ENCODE results near the gene SYNE2.

SYNE2 gene

DNA sequence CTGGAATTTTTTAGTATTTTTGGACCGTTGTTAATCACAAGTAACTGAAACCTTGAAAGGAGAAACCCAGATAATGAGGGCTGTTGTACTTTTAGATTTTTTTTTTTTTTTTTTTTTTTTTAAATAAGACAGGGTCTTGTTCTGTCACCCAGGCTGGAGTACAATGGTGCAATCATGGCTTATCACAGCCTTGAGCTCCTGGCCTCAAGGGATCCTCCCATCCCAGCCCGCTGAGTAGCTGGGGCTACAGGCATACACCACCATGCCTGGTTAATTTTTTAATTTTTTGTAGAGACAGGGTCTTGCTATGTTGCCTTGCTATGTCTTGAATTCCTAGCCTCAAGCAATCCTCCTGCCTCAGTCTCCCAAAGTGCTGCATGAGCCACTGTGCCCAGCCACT, 211.6 kb downstream of the SYNE2 start:
- DNase-seq (ENCODE audit: low read depth in 2 of 3, low spot score in 2 of 3) = no peak

GRCh38 chr14:64069634-64070359, 217.0 kb downstream of the SYNE2 start:
- DNase-seq (ENCODE audit: low read depth in 2 of 3, low spot score in 2 of 3) = no peak

DNA sequence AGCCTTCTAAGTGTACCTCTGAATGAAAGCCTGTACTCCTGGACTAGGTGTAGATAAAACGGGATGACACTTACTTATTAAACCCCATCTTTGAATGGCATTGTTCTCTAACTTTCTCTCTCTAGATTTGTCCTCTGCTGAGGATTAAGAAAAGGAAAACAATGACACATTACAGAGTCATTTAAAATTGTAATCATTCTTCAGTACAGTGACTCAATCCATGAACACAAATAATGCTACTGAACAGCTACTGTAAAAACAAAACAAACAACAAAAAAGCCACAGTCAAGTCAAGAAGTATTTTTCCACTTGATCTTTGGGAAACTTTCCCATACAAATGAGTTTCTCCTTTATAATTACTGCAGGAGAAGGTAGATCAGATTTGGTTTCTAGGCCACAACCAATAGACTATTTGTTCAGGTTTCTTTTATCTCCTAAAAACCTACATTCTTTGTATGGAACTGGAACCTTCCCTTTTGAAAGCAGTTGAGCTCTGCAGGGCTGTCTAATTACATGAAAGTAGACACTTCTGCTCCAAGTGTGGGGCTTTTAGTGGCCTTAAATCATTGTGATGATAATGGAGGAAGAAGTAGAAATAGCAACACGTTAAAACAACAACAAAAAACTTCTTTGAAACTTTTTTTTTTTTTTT, 222.3 kb downstream of the SYNE2 start:
- DNase-seq (ENCODE audit: low read depth in 2 of 3, low spot score in 2 of 3) = no peak

- DNase-seq (ENCODE audit: low read depth in 2 of 3, low spot score in 2 of 3) = no peak
Observed at GRCh38 chr14:64075613-64076005, 222.8 kb downstream of the SYNE2 start.

DNA sequence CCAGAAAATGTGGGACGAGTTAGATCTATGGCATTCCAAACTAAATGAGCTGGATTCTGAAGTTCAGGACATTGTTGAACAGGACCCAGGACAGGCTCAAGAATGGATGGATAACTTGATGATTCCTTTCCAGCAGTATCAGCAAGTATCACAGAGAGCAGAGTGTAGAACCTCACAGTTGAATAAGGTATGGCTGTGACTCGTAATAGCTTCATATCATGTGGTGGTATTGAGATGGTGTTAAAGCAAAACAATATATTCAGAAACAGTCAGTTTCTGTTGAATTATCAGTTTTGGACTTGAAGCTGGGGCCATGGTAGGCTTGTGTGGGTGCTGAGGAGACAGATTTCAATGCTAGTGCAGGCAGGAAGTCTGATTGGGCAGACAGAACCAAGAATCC, 227.6 kb downstream of the SYNE2 start:
- DNase-seq (ENCODE audit: low read depth in 2 of 3, low spot score in 2 of 3) = no peak

DNA sequence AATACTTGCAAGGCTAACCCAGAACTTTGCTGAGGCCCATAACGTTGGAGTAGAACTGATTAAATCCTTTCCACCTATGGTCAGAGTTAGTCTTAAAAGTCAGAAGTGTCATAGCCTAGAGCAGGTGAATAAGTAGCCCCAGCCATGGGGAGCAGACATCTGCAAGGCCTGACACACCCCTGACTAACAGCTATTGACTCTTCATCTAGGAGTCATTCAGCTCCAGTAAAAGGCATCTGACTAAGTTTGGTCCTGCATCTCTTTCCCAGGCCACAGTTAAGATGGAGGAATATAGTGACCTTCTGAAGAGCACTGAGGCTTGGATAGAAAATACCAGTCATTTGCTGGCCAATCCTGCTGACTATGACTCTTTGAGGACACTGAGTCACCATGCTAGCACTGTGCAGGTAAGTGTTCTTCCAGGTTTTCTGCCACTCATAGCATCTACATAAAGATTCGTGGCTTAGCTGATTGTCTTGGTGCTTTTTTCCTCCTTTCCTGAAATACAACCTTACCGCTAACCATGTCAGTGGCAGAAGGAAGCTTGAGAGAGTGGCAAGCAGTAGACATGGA, 228.5 kb downstream of the SYNE2 start:
- no peak for DNase-seq (ENCODE audit: low read depth in 2 of 3, low spot score in 2 of 3)

- DNase-seq (ENCODE audit: low read depth in 2 of 3, low spot score in 2 of 3) = no peak
Observed at GRCh38 chr14:64082837-64083236, 230.0 kb downstream of the SYNE2 start.

DNA sequence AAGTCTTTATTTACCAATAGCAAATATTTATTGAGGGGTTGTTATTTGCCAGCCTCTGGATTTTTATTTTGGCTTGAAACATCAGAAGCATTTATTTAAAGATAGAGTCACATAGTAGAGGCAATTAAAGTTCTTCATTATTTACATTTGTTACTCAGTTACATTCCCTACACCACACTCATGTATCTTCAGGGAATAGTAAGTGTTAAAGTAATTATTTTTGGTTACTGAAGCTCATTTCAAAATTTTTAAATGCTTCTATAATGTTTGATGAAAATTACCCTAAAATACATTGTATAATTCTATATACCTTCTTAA, 235.8 kb downstream of the SYNE2 start:
- no peak for DNase-seq (ENCODE audit: low read depth in 2 of 3, low spot score in 2 of 3)

GRCh38 chr14:64089920-64090319, 237.1 kb downstream of the SYNE2 start:
- DNase-seq (ENCODE audit: low read depth in 2 of 3, low spot score in 2 of 3) = no peak

DNA sequence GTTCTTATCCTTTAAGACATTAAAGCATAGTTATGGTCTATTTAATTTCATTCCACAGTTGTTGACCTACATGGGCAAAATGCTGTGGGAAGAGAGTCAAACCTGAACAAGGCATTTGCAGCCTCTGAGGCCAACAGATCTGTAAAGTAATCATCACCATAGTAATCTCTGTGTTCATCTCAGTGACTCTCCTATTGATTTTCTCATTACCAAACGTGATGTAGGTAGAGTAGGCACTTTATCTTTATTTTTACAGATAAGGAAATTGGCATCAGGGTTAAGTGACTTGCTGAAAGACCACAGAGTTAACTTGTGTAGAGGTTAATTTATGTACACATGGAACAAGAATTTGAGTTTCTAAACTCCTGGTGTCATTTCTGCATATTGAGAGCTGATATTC, 238.4 kb downstream of the SYNE2 start:
- DNase-seq (ENCODE audit: low read depth in 2 of 3, low spot score in 2 of 3) = no peak

GRCh38 chr14:64092338-64092737, 239.5 kb downstream of the SYNE2 start:
- DNase-seq (ENCODE audit: low read depth in 2 of 3, low spot score in 2 of 3) = no peak

- no peak for DNase-seq (ENCODE audit: low read depth in 2 of 3, low spot score in 2 of 3)
Observed at GRCh38 chr14:64092940-64093339, 240.1 kb downstream of the SYNE2 start.

GRCh38 chr14:64095620-64096019, 242.8 kb downstream of the SYNE2 start:
- DNase-seq (ENCODE audit: low read depth in 2 of 3, low spot score in 2 of 3) = no peak

- DNase-seq (ENCODE audit: low read depth in 2 of 3, low spot score in 2 of 3) = no peak
Observed at GRCh38 chr14:64098120-64098519, 245.3 kb downstream of the SYNE2 start.

DNA sequence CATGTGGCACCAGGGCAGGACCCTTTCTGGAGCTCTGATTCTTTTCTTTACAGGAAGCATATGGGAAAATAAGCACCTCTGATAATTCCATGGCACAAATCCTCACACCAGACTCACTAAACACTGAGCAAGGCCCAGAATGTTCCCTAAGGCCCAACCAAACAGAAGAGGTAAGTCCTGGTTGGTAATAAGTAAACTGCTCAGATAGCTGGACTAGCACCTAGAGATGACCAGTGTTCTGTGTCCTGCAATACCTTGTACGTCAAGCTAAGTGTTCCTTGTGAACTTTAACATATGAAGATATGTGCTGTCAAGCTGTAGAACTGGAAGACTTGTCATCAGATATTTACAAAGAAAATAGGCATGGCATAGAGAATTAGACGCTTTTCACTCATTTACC, 254.6 kb downstream of the SYNE2 start:
- DNase-seq (ENCODE audit: low read depth in 2 of 3, low spot score in 2 of 3) = no peak

DNA sequence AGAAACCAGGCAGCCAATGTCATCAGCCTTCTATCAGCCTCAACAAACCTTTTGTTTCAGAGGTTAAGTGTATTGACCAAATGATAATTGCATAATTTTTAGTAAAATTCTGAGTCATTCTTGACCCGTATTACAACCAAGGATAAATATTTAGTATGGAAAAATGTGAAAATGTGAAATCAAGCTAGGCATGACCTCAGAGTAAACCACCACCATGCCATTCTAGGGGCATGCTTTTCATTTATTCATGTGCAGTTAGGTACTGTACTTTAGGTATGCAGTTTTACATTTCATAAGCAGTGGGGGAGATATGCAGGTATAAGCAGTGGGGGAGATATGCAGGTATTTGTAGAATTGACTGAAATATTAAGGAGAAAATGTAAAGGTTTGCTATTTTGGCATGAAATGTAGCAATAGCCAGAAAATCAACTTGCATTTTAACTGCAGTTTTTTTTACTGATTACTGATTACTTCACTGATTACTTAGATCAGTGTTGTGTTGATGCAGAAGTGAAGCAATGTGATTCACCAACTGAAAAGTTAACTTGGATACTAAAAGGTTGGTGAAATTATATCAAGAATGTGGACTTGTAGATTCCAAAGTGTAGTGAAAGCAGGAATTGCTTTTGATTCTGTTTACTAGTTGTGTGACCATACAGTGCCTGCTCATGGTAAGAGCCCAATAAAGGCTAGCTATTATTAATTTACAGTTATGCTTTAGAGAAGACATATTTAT, 257.2 kb downstream of the SYNE2 start:
- DNase-seq (ENCODE audit: low read depth in 2 of 3, low spot score in 2 of 3) = no peak

DNA sequence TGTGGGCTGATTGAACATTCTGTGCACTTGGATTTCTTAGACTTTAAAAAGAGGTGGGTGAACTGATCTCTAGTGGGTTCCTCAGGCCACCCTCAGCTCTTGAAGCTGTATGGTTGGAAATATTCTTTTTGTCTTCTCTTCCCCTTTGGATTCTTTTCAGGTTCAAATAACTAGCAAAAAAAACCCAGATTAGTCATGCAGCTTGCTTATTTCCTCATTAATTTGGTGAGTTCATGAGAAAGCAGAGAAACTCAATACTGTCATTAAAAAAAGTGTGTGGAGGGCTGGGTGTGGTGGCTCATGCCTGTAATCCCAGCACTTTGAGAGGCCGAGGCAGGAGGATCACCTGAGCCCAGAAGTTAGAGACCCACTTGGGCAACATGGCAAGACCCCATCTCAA, 258.0 kb downstream of the SYNE2 start:
- DNase-seq (ENCODE audit: low read depth in 2 of 3, low spot score in 2 of 3) = no peak

GRCh38 chr14:64112867-64113678, 260.3 kb downstream of the SYNE2 start:
- DNase-seq (ENCODE audit: low read depth in 2 of 3, low spot score in 2 of 3) = no peak

DNA sequence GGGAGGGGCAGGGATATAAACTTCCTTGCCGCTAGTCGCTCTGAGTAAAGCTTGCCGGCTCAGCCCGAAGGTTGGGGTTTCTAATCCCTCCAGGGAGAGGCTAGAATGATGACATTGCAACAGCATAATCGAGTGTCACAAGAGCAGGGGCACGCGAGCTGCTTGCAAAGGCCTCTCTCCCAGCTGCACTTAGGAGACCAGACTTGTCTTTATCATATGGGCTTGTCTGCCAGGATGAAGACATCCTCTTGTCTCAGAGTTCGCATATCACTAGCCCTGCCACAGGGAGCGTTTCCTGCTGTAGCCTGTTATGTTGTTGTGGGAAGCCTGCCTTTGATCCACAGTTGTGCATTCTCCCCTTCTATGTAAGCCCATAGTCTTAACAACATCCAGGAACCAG, 261.4 kb downstream of the SYNE2 start:
- DNase-seq (ENCODE audit: low read depth in 2 of 3, low spot score in 2 of 3) = no peak

DNA sequence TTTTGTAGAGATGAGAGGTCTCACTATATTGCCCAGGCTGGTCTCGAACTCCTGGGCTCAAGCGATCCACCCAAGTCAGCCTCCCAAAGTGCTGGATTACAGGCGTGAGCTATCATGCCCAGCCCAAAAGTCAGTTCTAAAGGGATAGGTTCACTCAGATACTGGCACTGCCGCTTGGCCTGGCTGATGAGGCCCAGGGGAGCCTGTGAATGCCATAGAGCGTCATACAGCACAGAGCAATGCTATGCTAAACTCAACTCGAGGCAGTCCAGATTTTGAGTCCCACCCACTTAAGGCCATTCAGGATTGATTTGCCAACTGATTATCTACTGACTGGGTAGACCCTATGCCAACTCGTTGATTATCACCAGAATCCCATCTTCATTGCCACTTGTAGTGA, 262.0 kb downstream of the SYNE2 start:
- DNase-seq (ENCODE audit: low read depth in 2 of 3, low spot score in 2 of 3) = no peak

DNA sequence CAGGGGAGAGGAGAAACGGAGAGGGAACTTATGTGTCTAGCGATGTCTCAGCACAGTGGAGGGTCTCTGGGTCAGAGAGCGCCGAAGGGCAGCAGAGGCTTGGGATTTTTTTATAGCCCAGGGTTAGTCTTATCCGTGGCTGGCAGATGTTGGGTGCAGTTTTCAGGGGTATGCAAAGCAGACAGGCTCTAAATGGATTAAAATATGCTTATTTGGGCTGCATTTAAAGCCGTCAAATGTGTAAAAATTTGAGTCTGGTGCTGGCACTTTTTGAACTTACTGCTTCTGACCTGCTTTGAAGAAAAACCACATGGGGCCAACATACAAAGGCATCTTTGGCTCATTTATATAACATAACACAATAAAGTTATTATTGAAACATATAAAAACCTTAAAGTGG, 262.6 kb downstream of the SYNE2 start:
- no peak for DNase-seq (ENCODE audit: low read depth in 2 of 3, low spot score in 2 of 3)
